Astrocyte (in vitro differentiated cells and primary cell): ENCODE results near the gene GRAMD2A. TPM values are rescaled to one million over a fixed set of nuclear protein-coding genes. Genes with fewer than 3 reads are reported as not detected.
A peak's percentile ranks its signal among the peaks of the same experiment; 100 is the strongest.

Experiments used
- DNase-seq: peaks from one replicate; pipeline ENCODE4 v3.0.0-alpha.2; 2010; ENCODE audit warnings: low read depth
- FAIRE-seq: peaks from 2 replicates; lab custom pipeline; 2011; peaks lifted over from hg19 to GRCh38; lab: Jason Lieb, UNC
- H2AFZ ChIP-seq: 2 replicates; pipeline ENCODE4 v1.6.0; 2012; ENCODE audit warnings: low read depth, low read length, inconsistent platforms
- H3K27ac ChIP-seq: 2 replicates; pipeline ENCODE4 v1.5.1; 2011; ENCODE audit warnings: low read depth, low read length, inconsistent platforms
- H3K27me3 ChIP-seq: 2 replicates; pipeline ENCODE4 v1.6.0; 2011; ENCODE audit warnings: low read length, inconsistent platforms; ENCODE audit not compliant: insufficient read depth
- H3K36me3 ChIP-seq: 2 replicates; pipeline ENCODE4 v1.5.1; 2011; ENCODE audit warnings: low read length, inconsistent platforms; ENCODE audit not compliant: insufficient read depth
- H3K4me1 ChIP-seq: 2 replicates; pipeline ENCODE4 v1.5.1; 2011; ENCODE audit warnings: low read length, inconsistent platforms; ENCODE audit not compliant: insufficient read depth
- H3K4me2 ChIP-seq: 2 replicates; pipeline ENCODE4 v1.6.0; 2012; ENCODE audit warnings: low read length, inconsistent platforms
- H3K4me3 ChIP-seq: 2 replicates; pipeline ENCODE4 v1.5.1; 2011; ENCODE audit warnings: low read depth, mild to moderate bottlenecking, low read length, inconsistent platforms; ENCODE audit not compliant: insufficient read depth
- H3K79me2 ChIP-seq: 2 replicates; pipeline ENCODE4 v1.6.0; 2012; ENCODE audit warnings: mild to moderate bottlenecking, low read length, inconsistent platforms; ENCODE audit not compliant: insufficient read depth
- H3K9ac ChIP-seq: 2 replicates; pipeline ENCODE4 v1.6.0; 2012; ENCODE audit warnings: mild to moderate bottlenecking, low read length, inconsistent platforms
- H3K9me3 ChIP-seq: 2 replicates; pipeline ENCODE4 v1.5.1; 2012; ENCODE audit warnings: low read depth, mild to moderate bottlenecking, low read length, inconsistent platforms; ENCODE audit not compliant: insufficient read depth
- H4K20me1 ChIP-seq: 2 replicates; pipeline ENCODE4 v1.6.0; 2012; ENCODE audit warnings: low read length, inconsistent platforms; ENCODE audit not compliant: insufficient read depth
- H3K27ac Mint-ChIP-seq: one replicate; pipeline ENCODE4 v1.8.0; 2021; ENCODE audit warnings: mild to moderate bottlenecking, mixed read lengths; ENCODE audit not compliant: unreplicated experiment
- H3K27me3 Mint-ChIP-seq: one replicate; pipeline ENCODE4 v1.8.0; 2021; ENCODE audit warnings: low read depth, mixed read lengths; ENCODE audit not compliant: unreplicated experiment
- H3K36me3 Mint-ChIP-seq: one replicate; pipeline ENCODE4 v1.8.0; 2021; ENCODE audit warnings: low read depth, mixed read lengths; ENCODE audit not compliant: unreplicated experiment
- H3K4me1 Mint-ChIP-seq: one replicate; pipeline ENCODE4 v1.8.0; 2021; ENCODE audit warnings: low read depth, mixed read lengths; ENCODE audit not compliant: unreplicated experiment
- H3K4me3 Mint-ChIP-seq: one replicate; pipeline ENCODE4 v1.8.0; 2021; ENCODE audit warnings: mild to moderate bottlenecking, moderate library complexity, mixed read lengths; ENCODE audit not compliant: unreplicated experiment
- H3K9me3 Mint-ChIP-seq: one replicate; pipeline ENCODE4 v1.8.0; 2021; ENCODE audit warnings: mild to moderate bottlenecking, mixed read lengths; ENCODE audit not compliant: unreplicated experiment
- CTCF ChIP-seq: IDR thresholded peaks from 2 replicates; pipeline ENCODE4 v1.5.1; 2011; ENCODE audit warnings: low read depth, mild to moderate bottlenecking, inconsistent platforms, low read length, moderate library complexity; ENCODE audit not compliant: insufficient read depth
- EZH2 ChIP-seq: IDR thresholded peaks from 2 replicates; pipeline ENCODE4 v1.6.1; 2012; ENCODE audit warnings: mild to moderate bottlenecking, low read length, inconsistent platforms; ENCODE audit not compliant: insufficient read depth
- total RNA-seq: library from RNA; stranded (reverse); gene quantifications from 2 replicates; pipeline ENCODE4 v1.2.1, GENCODE V29; 2021

The GRAMD2A gene
- total RNA-seq, 1 donor from 2014 or later = 0.68 TPM

- DNase-seq (peak; percentile 42), FAIRE-seq (no peak)
- no peak overlapping the region for H3K27ac ChIP-seq
- H3K27me3 Mint-ChIP-seq = peaks cover 16% of the 10 kb centered on the region
- no peaks in the 10 kb centered on the region for H3K9me3 Mint-ChIP-seq
- H3K4me2 ChIP-seq = peak overlapping the region; percentile 46
- no peaks in the 10 kb centered on the region for H3K79me2 ChIP-seq
- H3K9ac ChIP-seq = peak overlapping the region; percentile 23
- no peak overlapping the region for H3K4me3 ChIP-seq
- peaks cover 2% of the 10 kb centered on the region for H3K36me3 Mint-ChIP-seq
- no peak overlapping the region for H3K27ac Mint-ChIP-seq
- peaks cover 6% of the 10 kb centered on the region for H3K4me1 Mint-ChIP-seq
- TF ChIP-seq CTCF (no peak), EZH2 (no peak)
- no peaks in the 10 kb centered on the region for H3K36me3 ChIP-seq
- H3K27me3 ChIP-seq = peaks cover 6% of the 10 kb centered on the region
- no peak overlapping the region for H2AFZ ChIP-seq
- no peak overlapping the region for H3K4me3 Mint-ChIP-seq
- no peaks in the 10 kb centered on the region for H4K20me1 ChIP-seq
- no peaks in the 10 kb centered on the region for H3K9me3 ChIP-seq
- H3K4me1 ChIP-seq = peaks cover 11% of the 10 kb centered on the region
Measured at GRCh38 chr15:72168131-72168807, 29.3 kb downstream of the GRAMD2A start.

- Histone ChIP-seq H3K9ac (no peak overlapping the region), H3K79me2 (no peaks in the 10 kb centered on the region), H3K4me2 (no peak overlapping the region), H3K4me3 (no peak overlapping the region), H2AFZ (no peak overlapping the region), H3K36me3 (no peaks in the 10 kb centered on the region), H3K27me3 (peaks cover 4% of the 10 kb centered on the region), H3K9me3 (no peaks in the 10 kb centered on the region), H3K27ac (no peak overlapping the region), H3K4me1 (peaks cover 11% of the 10 kb centered on the region), H4K20me1 (no peaks in the 10 kb centered on the region)
- H3K27ac Mint-ChIP-seq = no peak overlapping the region
- TF ChIP-seq EZH2 (no peak), CTCF (no peak)
- no peaks in the 10 kb centered on the region for H3K9me3 Mint-ChIP-seq
- H3K27me3 Mint-ChIP-seq = peaks cover 18% of the 10 kb centered on the region
- DNase-seq (no peak), FAIRE-seq (no peak)
- H3K4me1 Mint-ChIP-seq = peaks cover 6% of the 10 kb centered on the region
- no peak overlapping the region for H3K4me3 Mint-ChIP-seq
- peaks cover 2% of the 10 kb centered on the region for H3K36me3 Mint-ChIP-seq
Measured at GRCh38 chr15:72167445-72167844, 30.1 kb downstream of the GRAMD2A start.

GRCh38 chr15:72166716-72167417, 30.7 kb downstream of the GRAMD2A start:
- Mint-ChIP-seq H3K4me1 (peaks cover 6% of the 10 kb centered on the region), H3K27ac (no peak overlapping the region), H3K27me3 (peaks cover 19% of the 10 kb centered on the region), H3K4me3 (no peak overlapping the region), H3K9me3 (no peaks in the 10 kb centered on the region), H3K36me3 (peaks cover 2% of the 10 kb centered on the region)
- no peak for TF ChIP-seq CTCF
- TF ChIP-seq EZH2 = no peak
- Histone ChIP-seq H3K36me3 (no peaks in the 10 kb centered on the region), H2AFZ (no peak overlapping the region), H3K4me1 (peaks cover 11% of the 10 kb centered on the region), H3K27ac (no peak overlapping the region), H3K9me3 (no peaks in the 10 kb centered on the region), H3K79me2 (no peaks in the 10 kb centered on the region), H3K27me3 (peaks cover 4% of the 10 kb centered on the region), H4K20me1 (no peaks in the 10 kb centered on the region), H3K4me3 (no peak overlapping the region), H3K9ac (no peak overlapping the region), H3K4me2 (no peak overlapping the region)
- FAIRE-seq (no peak), DNase-seq (no peak)
